IPS DF 6.9 (cell line): ENCODE measurements around the gene DMRT3.
A peak's percentile ranks its signal among the peaks of the same experiment; 100 is the strongest.

Source experiments
- DNase-seq: peaks from one replicate; pipeline ENCODE4 v3.0.0-alpha.2; 2013; ENCODE audit warnings: low read depth, low spot score
- H3K27ac ChIP-seq: one replicate; pipeline ENCODE4 v1.5.1; 2013; ENCODE audit warnings: low read length, control low read depth
- H3K27me3 ChIP-seq: 2 replicates; pipeline ENCODE4 v1.6.1; 2013; ENCODE audit warnings: mild to moderate bottlenecking, low read length; ENCODE audit not compliant: control insufficient read depth, insufficient read depth
- H3K36me3 ChIP-seq: 2 replicates; pipeline ENCODE4 v1.6.1; 2013; ENCODE audit warnings: low read length; ENCODE audit not compliant: control insufficient read depth, insufficient read depth
- H3K4me1 ChIP-seq: 2 replicates; pipeline ENCODE4 v1.6.1; 2013; ENCODE audit warnings: low read length; ENCODE audit not compliant: control insufficient read depth, insufficient read depth
- H3K4me3 ChIP-seq: 2 replicates; pipeline ENCODE4 v1.5.1; 2013; ENCODE audit warnings: mild to moderate bottlenecking, low read length
- H3K9me3 ChIP-seq: 2 replicates; pipeline ENCODE4 v1.6.1; 2013; ENCODE audit warnings: low read length, inconsistent platforms; ENCODE audit not compliant: control insufficient read depth, insufficient read depth
- WGBS: extraction: QIAGEN DNeasy Blood & Tissue Kit; methylation state at CpG from one replicate; pipeline ENCODE4 v1.1.7; 2013; ENCODE audit warnings: mixed read lengths, missing lambda C conversion rate; ENCODE audit not compliant: insufficient read length, insufficient coverage; 5-methylcytosine and 5-hydroxymethylcytosine counted together

DMRT3 gene

GRCh38 chr9:970151-970996 is 6.1 kb upstream of the DMRT3 start:
- no CpG with 5 or more reads among the region's 57 CpGs for WGBS
- no peaks in the 10 kb centered on the region for H3K9me3 ChIP-seq
- peaks cover 58% of the 10 kb centered on the region for H3K27me3 ChIP-seq
- DNase-seq = no peak
- no peak overlapping the region for H3K27ac ChIP-seq
- peaks cover 7% of the 10 kb centered on the region for H3K4me1 ChIP-seq
- no peak overlapping the region; the same call in 1 of the 2 replicates for H3K4me3 ChIP-seq
- no peaks in the 10 kb centered on the region for H3K36me3 ChIP-seq

DNA sequence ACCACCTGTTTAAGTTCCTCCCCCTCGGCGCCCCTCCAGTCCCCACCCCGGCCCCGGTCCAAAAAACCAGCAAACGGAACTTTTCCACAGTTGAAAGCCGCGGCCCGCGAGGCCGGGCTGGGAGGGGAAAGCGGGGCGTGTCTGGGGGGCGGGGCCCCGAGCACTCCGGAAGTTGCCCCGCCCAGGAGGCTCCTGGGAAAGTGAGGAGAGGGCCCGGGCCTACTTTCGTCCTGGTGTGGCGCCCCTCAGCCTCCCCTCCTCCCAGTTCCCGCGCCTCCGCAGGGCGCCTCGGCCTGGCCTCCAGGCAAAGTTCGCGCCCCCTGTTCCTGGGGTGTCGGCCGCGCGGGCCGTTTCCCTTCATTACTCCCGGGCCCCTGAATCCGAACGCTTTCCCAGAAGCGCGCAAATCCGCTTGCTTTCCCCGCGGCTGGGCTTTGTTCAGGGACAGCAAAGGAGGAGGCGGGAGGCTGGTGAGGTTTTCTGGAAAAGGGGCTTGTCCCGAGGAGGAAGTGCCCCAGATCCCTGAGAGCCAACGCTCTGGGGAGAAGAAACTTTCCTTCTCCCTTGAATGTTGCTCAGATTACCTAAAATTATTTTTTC is 4.5 kb upstream of the DMRT3 start:
- no peak overlapping the region for H3K27ac ChIP-seq
- WGBS = no CpG with 5 or more reads among the region's 42 CpGs
- peaks cover 67% of the 10 kb centered on the region for H3K27me3 ChIP-seq
- H3K4me3 ChIP-seq = peak overlapping the region; percentile 35; the same call in 1 of the 2 replicates
- H3K36me3 ChIP-seq = no peaks in the 10 kb centered on the region
- DNase-seq = no peak
- H3K9me3 ChIP-seq = no peaks in the 10 kb centered on the region
- H3K4me1 ChIP-seq = peaks cover 7% of the 10 kb centered on the region

GRCh38 chr9:972501-973294 is 3.8 kb upstream of the DMRT3 start:
- no peak for DNase-seq
- peak overlapping the region; percentile 35; the same call in 1 of the 2 replicates for H3K4me3 ChIP-seq
- H3K27me3 ChIP-seq = peaks cover 73% of the 10 kb centered on the region
- no peaks in the 10 kb centered on the region for H3K9me3 ChIP-seq
- H3K36me3 ChIP-seq = no peaks in the 10 kb centered on the region
- H3K4me1 ChIP-seq = peaks cover 7% of the 10 kb centered on the region
- no peak overlapping the region for H3K27ac ChIP-seq
- no CpG with 5 or more reads among the region's 68 CpGs for WGBS

DNA sequence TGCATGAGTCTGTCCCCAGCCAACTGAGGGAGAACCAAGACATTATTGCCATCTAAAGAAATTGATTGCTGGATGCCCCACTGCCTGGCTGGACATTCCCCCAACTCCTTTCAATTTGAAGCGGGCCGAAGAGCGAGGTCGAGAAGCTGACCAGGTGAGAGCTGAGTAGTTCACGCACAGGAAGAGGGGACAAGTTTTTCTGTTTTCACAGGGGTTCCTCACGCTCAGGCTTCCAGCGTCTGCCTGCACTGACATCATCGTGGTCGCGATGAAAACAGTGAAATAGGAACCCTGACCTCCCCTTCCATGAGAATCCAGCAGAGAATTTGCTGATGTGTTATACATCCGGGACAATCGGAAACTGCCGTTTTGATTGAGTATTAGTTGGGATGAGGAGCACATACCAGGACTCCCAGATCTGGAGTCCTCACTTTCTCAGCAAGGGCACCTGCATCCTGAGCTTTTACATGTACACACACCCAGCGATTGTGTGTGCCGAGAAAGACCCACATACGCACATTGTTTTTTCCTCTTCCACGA is 3.1 kb upstream of the DMRT3 start:
- H3K4me1 ChIP-seq = peaks cover 7% of the 10 kb centered on the region
- H3K27ac ChIP-seq = no peak overlapping the region
- no peaks in the 10 kb centered on the region for H3K36me3 ChIP-seq
- H3K9me3 ChIP-seq = no peaks in the 10 kb centered on the region
- no CpG with 5 or more reads among the region's 17 CpGs for WGBS
- no peak overlapping the region for H3K4me3 ChIP-seq
- H3K27me3 ChIP-seq = peaks cover 80% of the 10 kb centered on the region
- DNase-seq = no peak

- no peak overlapping the region for H3K27ac ChIP-seq
- no peaks in the 10 kb centered on the region for H3K36me3 ChIP-seq
- DNase-seq = no peak
- no CpG with 5 or more reads among the region's 29 CpGs for WGBS
- no peaks in the 10 kb centered on the region for H3K9me3 ChIP-seq
- H3K4me3 ChIP-seq = no peak overlapping the region
- H3K27me3 ChIP-seq = peaks cover 83% of the 10 kb centered on the region
- peaks cover 7% of the 10 kb centered on the region for H3K4me1 ChIP-seq
Measured at GRCh38 chr9:974031-974995, 2.1 kb upstream of the DMRT3 start.

DNA sequence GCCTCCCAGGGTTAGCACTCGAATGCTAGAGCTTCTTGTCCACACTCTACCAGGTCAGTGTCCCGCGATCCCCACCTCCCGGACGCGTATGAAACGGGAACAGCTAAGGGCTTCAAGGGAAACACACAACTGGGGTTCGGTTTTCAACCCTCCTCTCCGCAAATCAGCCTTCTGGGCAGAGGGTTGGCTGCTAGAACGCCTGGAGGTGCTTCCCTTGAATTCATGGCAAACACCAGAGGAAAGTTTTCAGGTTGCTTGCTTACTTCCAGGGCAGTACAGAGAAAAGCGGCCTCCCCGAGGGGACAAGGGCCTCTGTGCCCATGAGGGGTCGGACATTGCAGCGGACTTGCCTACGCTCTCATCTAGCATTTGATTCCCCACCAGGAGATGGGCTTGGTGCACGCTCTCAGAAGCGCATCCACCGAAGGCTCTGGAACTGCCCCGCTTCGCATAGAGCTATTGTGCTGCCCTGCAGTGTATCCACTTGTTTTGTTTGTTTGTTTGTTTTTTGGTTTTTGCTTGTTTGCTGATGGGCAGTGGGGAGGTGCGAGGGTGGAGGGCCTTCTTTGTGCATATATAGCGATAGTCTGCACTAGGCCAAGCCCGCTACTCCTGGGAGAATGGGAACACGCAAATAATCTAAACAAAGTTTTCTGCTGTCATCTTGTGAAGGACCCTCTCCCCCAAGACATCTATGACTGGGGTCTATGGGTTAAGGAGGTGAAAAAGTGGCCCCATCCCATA is 1.3 kb upstream of the DMRT3 start:
- H3K9me3 ChIP-seq = no peaks in the 10 kb centered on the region
- WGBS = no CpG with 5 or more reads among the region's 24 CpGs
- H3K27ac ChIP-seq = no peak overlapping the region
- DNase-seq = no peak
- no peaks in the 10 kb centered on the region for H3K36me3 ChIP-seq
- peaks cover 7% of the 10 kb centered on the region for H3K4me1 ChIP-seq
- H3K4me3 ChIP-seq = no peak overlapping the region
- peaks cover 82% of the 10 kb centered on the region for H3K27me3 ChIP-seq

DNA sequence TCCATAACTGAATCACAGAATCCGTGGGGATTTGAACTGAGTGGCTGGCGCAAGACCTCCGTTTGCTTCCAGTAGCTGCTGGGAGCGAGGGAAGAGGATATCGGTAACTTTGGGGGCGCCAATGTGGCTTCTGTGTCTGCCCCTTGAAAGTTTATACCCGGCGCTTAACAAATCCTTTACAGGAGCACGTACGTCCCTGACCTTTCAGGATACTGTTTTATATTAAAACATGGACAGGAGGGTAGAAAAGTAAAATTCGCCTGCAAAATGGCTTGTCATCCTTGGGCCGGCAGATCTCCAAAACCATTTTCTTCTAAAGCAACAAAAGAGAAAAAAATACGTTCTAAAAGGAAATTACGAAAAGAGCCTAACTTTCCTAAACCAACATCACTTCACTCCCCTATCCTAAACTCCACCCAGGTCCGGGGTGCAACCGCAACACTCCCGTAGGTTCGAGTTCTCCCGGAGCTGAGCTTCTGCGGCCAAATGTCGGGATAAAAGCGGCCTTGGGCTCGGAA is 656 bp upstream of the DMRT3 start:
- H3K27me3 ChIP-seq = peaks cover 80% of the 10 kb centered on the region
- WGBS = no CpG with 5 or more reads among the region's 23 CpGs
- H3K36me3 ChIP-seq = no peaks in the 10 kb centered on the region
- H3K4me3 ChIP-seq = peak overlapping the region; percentile 21; the same call in 1 of the 2 replicates
- H3K4me1 ChIP-seq = peaks cover 3% of the 10 kb centered on the region; the same call in 1 of the 2 replicates
- no peak for DNase-seq
- H3K27ac ChIP-seq = no peak overlapping the region
- no peaks in the 10 kb centered on the region for H3K9me3 ChIP-seq

DNA sequence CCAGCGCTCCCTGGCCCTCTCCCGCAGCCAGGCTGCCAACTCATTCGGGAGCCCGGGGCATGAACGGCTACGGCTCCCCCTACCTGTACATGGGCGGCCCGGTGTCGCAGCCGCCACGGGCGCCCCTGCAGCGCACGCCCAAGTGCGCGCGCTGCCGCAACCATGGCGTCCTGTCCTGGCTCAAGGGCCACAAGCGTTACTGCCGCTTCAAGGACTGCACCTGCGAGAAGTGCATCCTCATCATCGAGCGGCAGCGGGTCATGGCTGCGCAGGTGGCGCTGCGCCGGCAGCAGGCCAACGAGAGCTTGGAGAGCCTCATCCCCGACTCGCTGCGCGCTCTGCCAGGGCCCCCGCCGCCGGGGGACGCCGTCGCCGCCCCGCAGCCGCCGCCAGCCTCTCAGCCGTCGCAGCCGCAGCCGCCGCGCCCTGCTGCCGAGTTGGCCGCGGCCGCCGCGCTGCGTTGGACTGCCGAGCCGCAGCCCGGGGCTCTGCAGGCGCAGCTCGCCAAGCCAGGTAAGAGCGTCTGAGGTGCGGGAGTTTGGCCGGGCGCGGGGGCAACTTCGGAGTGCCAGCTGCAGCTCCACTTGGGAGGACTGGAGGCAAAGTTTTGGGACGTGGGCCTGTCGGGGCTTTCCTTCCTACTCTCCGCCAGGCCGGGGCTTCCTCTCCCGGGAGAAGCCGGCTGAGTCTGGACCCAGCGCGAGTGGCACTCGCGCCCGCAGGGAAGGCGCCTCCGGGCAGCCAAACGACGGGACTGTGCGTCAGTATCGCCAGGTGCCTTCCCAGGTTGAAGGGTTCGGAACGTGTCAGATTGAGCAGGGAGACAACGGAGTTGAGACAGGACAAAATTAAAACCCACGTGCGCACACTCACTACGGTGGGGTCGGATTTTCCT is 735 bp downstream of the DMRT3 start:
- Histone ChIP-seq H3K4me3 (peak overlapping the region; percentile 9; the same call in 1 of the 2 replicates), H3K4me1 (peaks cover 3% of the 10 kb centered on the region; the same call in 1 of the 2 replicates), H3K9me3 (no peaks in the 10 kb centered on the region), H3K36me3 (no peaks in the 10 kb centered on the region), H3K27ac (no peak overlapping the region), H3K27me3 (peaks cover 87% of the 10 kb centered on the region)
- WGBS = no CpG with 5 or more reads among the region's 92 CpGs
- DNase-seq = no peak
